Colonic mucosa (tissue), 4 donors: ENCODE results near the gene CLEC16A. TPM values are rescaled to one million over a fixed set of nuclear protein-coding genes. Genes with fewer than 3 reads are reported as not detected.

ENCODE experiments used
- DNase-seq: peaks from one replicate; pipeline ENCODE4 v3.0.0-alpha.2; 2020
- H3K27ac ChIP-seq: fragments of 200-600 bp; one replicate; pipeline ENCODE4 v1.8.0; 2021
- H3K27me3 ChIP-seq: fragments of 200-600 bp; one replicate; pipeline ENCODE4 v1.8.0; 2021
- H3K36me3 ChIP-seq: fragments of 200-600 bp; one replicate; pipeline ENCODE4 v1.8.0; 2021
- H3K4me1 ChIP-seq: fragments of 200-600 bp; one replicate; pipeline ENCODE4 v1.8.0; 2021; ENCODE audit warnings: mild to moderate bottlenecking
- H3K4me3 ChIP-seq: fragments of 200-600 bp; one replicate; pipeline ENCODE4 v1.8.0; 2021
- H3K9ac ChIP-seq, 2 donors: one replicate each; pipeline ENCODE4 v1.7.0; 2013; ENCODE audit warnings: control low read depth in 2 of 2, low read depth in 2 of 2, low read length in 2 of 2
- H3K9me3 ChIP-seq: fragments of 200-600 bp; one replicate; pipeline ENCODE4 v1.8.0; 2021
- intact Hi-C: fragments of 100-400 bp; cut with DNase I; formaldehyde crosslinking; loops from one replicate; pipeline ENCODE4 v1.14.1; 2022
- total RNA-seq, 2 donors: library from RNA; stranded (reverse); fragmentation: NEBNext Ultra II Directional in 1 of 2; extraction: Animal tissue kit (Norgen Biotek cat#: 25700) in 1 of 2; gene quantifications; one replicate each; pipeline ENCODE4 v1.2.1, GENCODE V29; 2021
- TF ChIP-seq, protein P1 (sequence below): fragments of 200-600 bp; IDR thresholded peaks from one replicate; pipeline ENCODE4 v1.8.0; 2022; ENCODE audit warnings: antibody characterized with exemption, mild to moderate bottlenecking
- donor health status: healthy.
- donor health status: DM: no; HTN: no; CAD: no.
- donor health status: DM: no; HTN: no; CAD: no.

Gene CLEC16A
- total RNA-seq, 2 donors from 2014 or later: 24.9 to 29.6 TPM

DNA sequence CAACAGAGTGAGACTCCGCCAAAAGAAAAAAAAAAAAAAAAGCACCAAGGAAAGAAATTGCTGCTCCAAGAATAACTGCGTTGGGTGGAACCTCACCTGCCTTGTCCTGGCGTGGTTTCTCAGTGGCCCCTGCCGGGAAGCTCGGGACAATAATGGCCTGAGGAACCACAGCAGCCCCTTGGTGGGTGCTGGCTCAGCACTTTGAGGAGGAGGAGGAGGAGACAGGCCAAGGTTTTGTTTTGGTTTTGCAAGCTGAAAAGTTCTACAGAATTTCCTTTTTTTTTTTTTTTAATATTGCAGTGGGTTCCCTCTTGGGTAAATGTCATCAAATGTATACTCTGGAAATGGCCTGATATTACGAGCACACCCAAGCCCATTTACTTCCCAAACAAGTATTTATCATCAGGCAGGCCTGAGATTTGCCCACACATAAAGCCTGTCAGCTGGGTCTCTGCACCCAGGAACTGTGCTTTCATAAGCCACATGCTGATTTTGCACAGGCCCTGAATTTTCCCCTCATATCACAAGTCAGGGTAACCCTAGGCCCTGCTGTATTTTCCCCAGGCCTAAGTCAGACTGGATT lies 233.3 kb downstream of the CLEC16A start:
- no peaks in the 10 kb centered on the region for H3K36me3 ChIP-seq
- DNase-seq: no peak

DNA sequence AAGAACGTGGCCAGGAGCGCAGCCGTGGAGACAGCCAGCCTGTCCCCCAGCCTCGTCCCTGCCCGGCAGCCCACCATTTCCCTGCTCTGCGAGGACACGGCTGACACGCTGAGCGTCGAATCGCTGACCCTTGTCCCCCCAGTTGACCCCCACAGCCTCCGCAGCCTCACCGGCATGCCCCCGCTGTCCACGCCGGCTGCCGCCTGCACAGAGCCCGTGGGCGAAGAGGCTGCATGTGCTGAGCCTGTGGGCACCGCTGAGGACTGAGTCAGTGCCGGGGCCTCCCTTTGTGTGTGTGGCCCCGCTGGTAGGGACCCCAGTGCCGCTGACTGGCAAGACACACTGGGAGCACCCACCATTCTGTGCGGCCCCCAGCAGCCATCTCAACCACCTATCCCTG lies 234.1 kb downstream of the CLEC16A start:
- no peak for DNase-seq
- H3K9me3 ChIP-seq: no peaks in the 10 kb centered on the region
- no peak overlapping the region for H3K9ac ChIP-seq
- TF ChIP-seq, protein P1, sequence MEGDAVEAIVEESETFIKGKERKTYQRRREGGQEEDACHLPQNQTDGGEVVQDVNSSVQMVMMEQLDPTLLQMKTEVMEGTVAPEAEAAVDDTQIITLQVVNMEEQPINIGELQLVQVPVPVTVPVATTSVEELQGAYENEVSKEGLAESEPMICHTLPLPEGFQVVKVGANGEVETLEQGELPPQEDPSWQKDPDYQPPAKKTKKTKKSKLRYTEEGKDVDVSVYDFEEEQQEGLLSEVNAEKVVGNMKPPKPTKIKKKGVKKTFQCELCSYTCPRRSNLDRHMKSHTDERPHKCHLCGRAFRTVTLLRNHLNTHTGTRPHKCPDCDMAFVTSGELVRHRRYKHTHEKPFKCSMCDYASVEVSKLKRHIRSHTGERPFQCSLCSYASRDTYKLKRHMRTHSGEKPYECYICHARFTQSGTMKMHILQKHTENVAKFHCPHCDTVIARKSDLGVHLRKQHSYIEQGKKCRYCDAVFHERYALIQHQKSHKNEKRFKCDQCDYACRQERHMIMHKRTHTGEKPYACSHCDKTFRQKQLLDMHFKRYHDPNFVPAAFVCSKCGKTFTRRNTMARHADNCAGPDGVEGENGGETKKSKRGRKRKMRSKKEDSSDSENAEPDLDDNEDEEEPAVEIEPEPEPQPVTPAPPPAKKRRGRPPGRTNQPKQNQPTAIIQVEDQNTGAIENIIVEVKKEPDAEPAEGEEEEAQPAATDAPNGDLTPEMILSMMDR: no peak
- no peak overlapping the region for H3K4me3 ChIP-seq
- no peaks in the 10 kb centered on the region for H3K27me3 ChIP-seq
- no peaks in the 10 kb centered on the region for H3K36me3 ChIP-seq
- no peak overlapping the region for H3K27ac ChIP-seq
- H3K4me1 ChIP-seq: no peaks in the 10 kb centered on the region
- intact Hi-C loops: no loop called here

More for the DNA sequence above, 233.3 kb downstream of the CLEC16A start:
- Histone ChIP-seq H3K9ac (no peak overlapping the region), H3K9me3 (no peaks in the 10 kb centered on the region), H3K4me3 (no peak overlapping the region), H3K27me3 (no peaks in the 10 kb centered on the region), H3K27ac (no peak overlapping the region), H3K4me1 (no peaks in the 10 kb centered on the region)
- intact Hi-C loops: no loop called here
- TF ChIP-seq, protein P1: no peak

DNA sequence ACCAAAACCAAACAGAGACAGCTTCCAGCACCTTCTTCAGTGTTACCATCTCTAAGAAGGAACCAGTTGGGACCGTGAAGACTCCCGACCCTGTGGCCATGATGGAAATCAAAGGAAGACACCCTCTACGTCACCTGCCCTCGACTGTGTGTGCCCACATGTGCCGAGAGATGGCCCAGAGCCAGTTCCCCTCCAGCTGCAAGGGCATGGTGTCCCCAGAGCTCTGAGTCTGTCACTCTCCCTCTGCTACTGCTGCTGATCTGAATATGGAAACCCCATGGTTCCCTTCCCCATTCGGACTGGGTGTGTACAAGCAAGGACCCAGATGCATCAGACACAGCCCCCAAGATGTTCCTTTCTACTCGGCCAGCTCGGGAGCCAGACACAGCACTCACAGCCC lies 235.2 kb downstream of the CLEC16A start:
- Histone ChIP-seq H3K36me3 (no peaks in the 10 kb centered on the region), H3K27ac (no peak overlapping the region), H3K9ac (no peak overlapping the region), H3K4me3 (no peak overlapping the region), H3K9me3 (no peaks in the 10 kb centered on the region), H3K27me3 (no peaks in the 10 kb centered on the region), H3K4me1 (no peaks in the 10 kb centered on the region)
- intact Hi-C loops: no loop called here
- TF ChIP-seq, protein P1: no peak
- DNase-seq: no peak

DNA sequence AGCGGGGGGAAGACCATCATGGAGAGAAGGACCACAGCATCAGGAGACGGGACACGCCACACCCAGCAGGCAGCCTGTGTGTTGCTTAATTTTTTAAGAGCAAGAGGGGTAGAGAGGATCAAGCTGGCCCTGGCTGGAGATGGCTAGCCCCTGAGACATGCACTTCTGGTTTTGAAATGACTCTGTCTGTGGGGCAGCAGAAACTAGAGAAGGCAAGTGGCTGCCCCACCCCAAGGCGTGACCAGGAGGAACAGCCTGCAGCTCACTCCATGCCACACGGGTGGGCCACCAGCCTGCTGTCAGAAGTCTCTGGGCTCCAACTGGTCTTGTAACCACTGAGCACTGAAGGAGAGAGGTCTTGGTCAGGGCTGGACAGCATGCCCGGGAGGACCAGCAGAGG lies 236.1 kb downstream of the CLEC16A start:
- Histone ChIP-seq H3K4me1 (no peaks in the 10 kb centered on the region), H3K27me3 (no peaks in the 10 kb centered on the region), H3K4me3 (no peak overlapping the region), H3K36me3 (no peaks in the 10 kb centered on the region), H3K9ac (no peak overlapping the region), H3K27ac (no peak overlapping the region), H3K9me3 (no peaks in the 10 kb centered on the region)
- TF ChIP-seq, protein P1: no peak
- no peak for DNase-seq
- intact Hi-C loops: no loop called here

DNA sequence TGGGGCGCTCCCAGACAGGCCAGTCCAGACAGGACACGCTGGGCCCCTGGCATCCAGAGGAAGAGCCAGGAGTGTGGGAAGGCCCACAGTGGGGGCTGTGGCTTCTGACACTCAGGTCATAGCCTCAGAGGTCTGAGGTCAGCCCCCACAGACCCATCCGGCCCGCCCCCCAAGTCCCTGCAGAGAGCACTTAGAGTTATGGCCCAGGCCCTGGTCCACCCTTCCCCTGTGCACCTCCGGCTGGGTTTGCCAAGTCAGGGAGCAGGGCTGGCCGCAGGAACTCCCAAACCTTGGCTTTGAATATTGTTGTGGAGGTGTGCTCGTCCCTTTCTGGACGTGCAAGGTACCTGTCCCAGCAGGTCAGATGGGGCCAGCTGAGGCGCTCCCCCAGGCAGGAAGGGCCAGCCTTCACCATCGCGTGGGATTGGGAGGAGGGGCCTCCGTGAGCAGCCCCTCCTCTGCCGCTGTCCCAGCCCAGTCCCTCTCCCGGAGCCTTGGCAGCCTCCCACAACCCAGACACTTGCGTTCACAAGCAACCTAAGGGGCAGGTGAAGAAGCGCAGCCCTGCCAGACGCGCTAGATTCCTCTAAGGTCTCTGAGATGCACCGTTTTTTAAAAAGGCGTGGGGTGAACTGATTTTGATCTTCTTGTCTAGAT lies 237.0 kb downstream of the CLEC16A start:
- TF ChIP-seq, protein P1: no peak
- Histone ChIP-seq H3K9me3 (no peaks in the 10 kb centered on the region), H3K36me3 (no peaks in the 10 kb centered on the region), H3K27me3 (no peaks in the 10 kb centered on the region), H3K27ac (no peak overlapping the region), H3K9ac (no peak overlapping the region), H3K4me1 (no peaks in the 10 kb centered on the region), H3K4me3 (no peak overlapping the region)
- intact Hi-C loops: no loop called here
- no peak for DNase-seq
